Keratinocyte (primary cell): Measurements from ENCODE around the gene TACR2. TPM values are rescaled to one million over a fixed set of nuclear protein-coding genes. Genes with fewer than 3 reads are reported as not detected.

Experiments used
- DNase-seq: peaks from one replicate; pipeline ENCODE4 v3.0.0-alpha.2; 2011; ENCODE audit warnings: low read depth, missing footprints, low spot score
- FAIRE-seq: peaks from 2 replicates; lab custom pipeline; 2011; peaks lifted over from hg19 to GRCh38; lab: Jason Lieb, UNC
- H2AFZ ChIP-seq: 2 replicates; pipeline ENCODE4 v1.6.0; 2012; ENCODE audit warnings: low read length, control low read depth, inconsistent platforms; ENCODE audit not compliant: control insufficient read depth
- H3K27ac ChIP-seq: 2 replicates; pipeline ENCODE4 v1.5.1; 2011; ENCODE audit warnings: low read length; ENCODE audit not compliant: control insufficient read depth, insufficient read depth
- H3K27me3 ChIP-seq: 3 replicates; pipeline ENCODE4 v1.6.0; 2011; ENCODE audit warnings: low read length; ENCODE audit not compliant: control insufficient read depth, insufficient read depth; ENCODE audit errors: extremely low read depth
- H3K36me3 ChIP-seq, 2 experiments: 2 replicates in 1 of 2; 3 replicates in 1 of 2; pipeline ENCODE4 v1.5.1; 2011; ENCODE audit warnings: low read length in 2 of 2, mild to moderate bottlenecking in 1 of 2; ENCODE audit not compliant: control insufficient read depth in 2 of 2, insufficient read depth in 2 of 2; ENCODE audit errors: extremely low read depth in 1 of 2
- H3K4me1 ChIP-seq: 3 replicates; pipeline ENCODE4 v1.5.1; 2011; ENCODE audit warnings: low read length; ENCODE audit not compliant: control insufficient read depth, insufficient read depth; ENCODE audit errors: extremely low read depth
- H3K4me2 ChIP-seq: 3 replicates; pipeline ENCODE4 v1.6.0; 2011; ENCODE audit warnings: low read depth, low read length; ENCODE audit not compliant: control insufficient read depth, insufficient read depth; ENCODE audit errors: extremely low read depth
- H3K4me3 ChIP-seq, 3 experiments: fragments of 200-600 bp in 1 of 3; sonication (generic) in 1 of 3; 2 replicates in 2 of 3; 3 replicates in 1 of 3; pipeline ENCODE4 v1.5.1; 2011 to 2016; ENCODE audit warnings: low read length in 3 of 3, mild to moderate bottlenecking in 3 of 3, control low read depth in 2 of 3, inconsistent platforms in 1 of 3, low read depth in 1 of 3, mixed read lengths in 1 of 3, mixed run types in 1 of 3, moderate library complexity in 1 of 3; ENCODE audit not compliant: control insufficient read depth in 2 of 3, insufficient read depth in 2 of 3; ENCODE audit errors: extremely low read depth in 1 of 3
- H3K79me2 ChIP-seq: 2 replicates; pipeline ENCODE4 v1.6.0; 2012; ENCODE audit warnings: low read length; ENCODE audit not compliant: control insufficient read depth, insufficient read depth
- H3K9ac ChIP-seq: 3 replicates; pipeline ENCODE4 v1.6.0; 2011; ENCODE audit warnings: low read length; ENCODE audit not compliant: control insufficient read depth, insufficient read depth; ENCODE audit errors: extremely low read depth
- H3K9me1 ChIP-seq: 3 replicates; pipeline ENCODE4 v1.6.0; 2011; ENCODE audit warnings: low read length; ENCODE audit not compliant: control insufficient read depth, insufficient read depth; ENCODE audit errors: extremely low read depth
- H3K9me3 ChIP-seq: 2 replicates; pipeline ENCODE4 v1.5.1; 2012; ENCODE audit warnings: low read depth, low read length; ENCODE audit not compliant: control insufficient read depth
- H4K20me1 ChIP-seq: 3 replicates; pipeline ENCODE4 v1.6.0; 2011; ENCODE audit warnings: low read length; ENCODE audit not compliant: control insufficient read depth, insufficient read depth; ENCODE audit errors: extremely low read depth
- EZH2 ChIP-seq: IDR thresholded peaks from one replicate; pipeline ENCODE4 v1.6.1; 2012; ENCODE audit warnings: inconsistent platforms, mild to moderate bottlenecking, low read length, moderate library complexity
- dilution Hi-C: fragments of 300-500 bp; cut with MboI; formaldehyde crosslinking; loops from one replicate; pipeline ENCODE4 v1.7.0; 2020; ENCODE audit warnings: low sequenced_read_pairs; ENCODE audit not compliant: extremely low pct_ligation_motif_present
- polyA plus RNA-seq, 5 experiments: library from polyadenylated mRNA; depleted of rRNA in 3 of 5; stranded (reverse) in 3 of 5; stranded (forward) in 1 of 5; unstranded in 1 of 5; fragments of >200 nt; gene quantifications; 1 replicate in 1 of 5; 2 replicates in 3 of 5; 3 replicates in 1 of 5; pipeline versions ENCODE4 v1.2.1 to v1.2.3, GENCODE V29; 2011 to 2012; ENCODE audit warnings: missing spikeins in 2 of 5, low read depth in 1 of 5, low replicate concordance in 1 of 5
- TF ChIP-seq, protein P1 (sequence below), 3 experiments: IDR thresholded peaks in 1 of 3; conservative IDR thresholded peaks in 1 of 3; optimal IDR thresholded peaks in 1 of 3; 2 replicates in 2 of 3; 3 replicates in 1 of 3; pipeline versions ENCODE3 to v1.5.1; 2011; ENCODE audit warnings: low read length in 3 of 3, mild to moderate bottlenecking in 3 of 3, moderate library complexity in 2 of 3, control low read depth in 1 of 3, inconsistent platforms in 1 of 3; ENCODE audit not compliant: insufficient read depth in 2 of 3; ENCODE audit errors: extremely low read depth in 1 of 3

TACR2 gene
- polyA plus RNA-seq, 1 donor (not counting 4 experiments of a cell fraction or from before 2014, with no cell fraction given), result 0.07 TPM

DNA sequence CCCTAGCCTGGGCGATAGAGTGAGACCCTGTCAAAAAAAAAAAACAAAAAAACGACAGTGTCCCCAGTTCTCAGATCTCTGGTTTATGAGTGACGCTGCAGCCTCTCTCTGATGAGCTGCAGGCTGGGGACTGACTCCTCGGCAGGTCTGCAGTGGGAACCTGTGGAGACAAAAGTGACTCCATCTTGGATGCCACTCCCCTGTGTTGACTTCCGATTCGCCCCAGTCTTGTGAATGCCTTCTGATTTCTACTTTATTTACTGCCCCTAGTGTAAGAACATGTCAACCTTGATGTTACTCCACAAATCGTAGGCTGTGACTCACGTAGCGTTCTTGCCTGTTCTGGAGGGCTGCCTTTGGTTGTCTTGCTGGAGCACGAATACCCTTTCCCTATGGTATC, 6.2 kb downstream of the TACR2 start:
- peaks cover 4% of the 10 kb centered on the region for H3K9me1 ChIP-seq
- H3K79me2 ChIP-seq, result no peaks in the 10 kb centered on the region
- DNase-seq (no peak), FAIRE-seq (no peak)
- no peaks in the 10 kb centered on the region for H3K36me3 ChIP-seq
- no peak overlapping the region for H3K9ac ChIP-seq
- no peaks in the 10 kb centered on the region for H4K20me1 ChIP-seq
- H3K4me3 ChIP-seq, result no peak overlapping the region
- dilution Hi-C loops, result no loop called here
- TF ChIP-seq, protein P1, sequence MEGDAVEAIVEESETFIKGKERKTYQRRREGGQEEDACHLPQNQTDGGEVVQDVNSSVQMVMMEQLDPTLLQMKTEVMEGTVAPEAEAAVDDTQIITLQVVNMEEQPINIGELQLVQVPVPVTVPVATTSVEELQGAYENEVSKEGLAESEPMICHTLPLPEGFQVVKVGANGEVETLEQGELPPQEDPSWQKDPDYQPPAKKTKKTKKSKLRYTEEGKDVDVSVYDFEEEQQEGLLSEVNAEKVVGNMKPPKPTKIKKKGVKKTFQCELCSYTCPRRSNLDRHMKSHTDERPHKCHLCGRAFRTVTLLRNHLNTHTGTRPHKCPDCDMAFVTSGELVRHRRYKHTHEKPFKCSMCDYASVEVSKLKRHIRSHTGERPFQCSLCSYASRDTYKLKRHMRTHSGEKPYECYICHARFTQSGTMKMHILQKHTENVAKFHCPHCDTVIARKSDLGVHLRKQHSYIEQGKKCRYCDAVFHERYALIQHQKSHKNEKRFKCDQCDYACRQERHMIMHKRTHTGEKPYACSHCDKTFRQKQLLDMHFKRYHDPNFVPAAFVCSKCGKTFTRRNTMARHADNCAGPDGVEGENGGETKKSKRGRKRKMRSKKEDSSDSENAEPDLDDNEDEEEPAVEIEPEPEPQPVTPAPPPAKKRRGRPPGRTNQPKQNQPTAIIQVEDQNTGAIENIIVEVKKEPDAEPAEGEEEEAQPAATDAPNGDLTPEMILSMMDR (optimal IDR thresholded peaks at IDR 0.05 in 1 of 3, IDR thresholded peaks at IDR 0.05 in 1 of 3, conservative IDR thresholded peaks at IDR 0.05 in 1 of 3; ENCODE audit: extremely low read depth in 1 of 3, insufficient read depth in 2 of 3, low read length in 3 of 3), result no peak
- no peak for TF ChIP-seq EZH2
- no peak overlapping the region for H2AFZ ChIP-seq
- H3K4me2 ChIP-seq, result no peak overlapping the region
- H3K27me3 ChIP-seq, result no peaks in the 10 kb centered on the region
- peaks cover 27% of the 10 kb centered on the region for H3K4me1 ChIP-seq
- no peaks in the 10 kb centered on the region for H3K9me3 ChIP-seq
- no peak overlapping the region for H3K27ac ChIP-seq

DNA sequence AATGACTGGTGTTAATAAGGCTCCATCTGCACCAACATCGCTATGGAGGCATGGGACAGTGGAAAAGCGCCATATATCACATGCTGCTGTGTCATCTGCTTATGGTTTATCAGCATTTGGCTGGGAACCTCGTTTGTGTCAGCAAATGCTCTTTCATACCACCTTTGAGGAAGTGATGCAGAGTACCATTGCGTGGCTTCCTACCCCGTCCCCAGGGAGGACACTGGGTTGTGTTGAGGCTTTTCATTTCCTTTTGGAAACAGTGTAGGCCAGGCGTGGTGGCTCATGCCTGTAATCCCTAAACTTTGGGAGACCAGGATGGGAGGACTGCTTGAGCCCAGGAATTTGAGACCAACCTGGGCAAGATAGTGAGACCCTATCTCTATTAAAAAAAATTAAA, 6.8 kb downstream of the TACR2 start:
- no peaks in the 10 kb centered on the region for H4K20me1 ChIP-seq
- no peaks in the 10 kb centered on the region for H3K9me3 ChIP-seq
- H3K27me3 ChIP-seq, result no peaks in the 10 kb centered on the region
- H3K4me3 ChIP-seq, result no peak overlapping the region
- no peak overlapping the region for H3K4me2 ChIP-seq
- no peak overlapping the region for H2AFZ ChIP-seq
- peaks cover 0 to under 1% of the 10 kb centered on the region in 2 experiments for H3K36me3 ChIP-seq
- H3K9me1 ChIP-seq, result peaks cover 4% of the 10 kb centered on the region
- peaks cover 27% of the 10 kb centered on the region for H3K4me1 ChIP-seq
- no peaks in the 10 kb centered on the region for H3K79me2 ChIP-seq
- dilution Hi-C loops, result no loop called here
- TF ChIP-seq, protein P1 (optimal IDR thresholded peaks at IDR 0.05 in 1 of 3, IDR thresholded peaks at IDR 0.05 in 1 of 3, conservative IDR thresholded peaks at IDR 0.05 in 1 of 3; ENCODE audit: extremely low read depth in 1 of 3, insufficient read depth in 2 of 3, low read length in 3 of 3), result no peak
- TF ChIP-seq EZH2, result no peak
- FAIRE-seq (no peak), DNase-seq (no peak)
- H3K9ac ChIP-seq, result no peak overlapping the region
- no peak overlapping the region for H3K27ac ChIP-seq
